ENCODE results near the gene DUSP15. TPM values are rescaled to one million over a fixed set of nuclear protein-coding genes. Genes with fewer than 3 reads are reported as not detected.
"Not testable (repeated sequence)": the region's sequence is repeated elsewhere in the genome, so short reads cannot be mapped to it uniquely, and the experiment has no call there.

DUSP15 gene
- total RNA-seq, 1 donor from 2014 or later: 2.8 TPM

GRCh38 chr20:31822421-31823330, 47.7 kb downstream of the DUSP15 start:
- DNase-seq (ENCODE audit: low spot score): peak; percentile 69

GRCh38 chr20:31821427-31821826, 48.9 kb downstream of the DUSP15 start:
- DNase-seq (ENCODE audit: low spot score): no peak

GRCh38 chr20:31820228-31820627, 50.1 kb downstream of the DUSP15 start:
- no peak for DNase-seq (ENCODE audit: low spot score)

GRCh38 chr20:31819083-31819784, 51.1 kb downstream of the DUSP15 start, which contains the start of gene MYLK2:
Gene MYLK2, plus strand, starts transcription at chr20:31819356. Its CDS starts 225 bp downstream, at chr20:31819581.
- no peak for DNase-seq (ENCODE audit: low spot score)

- DNase-seq (ENCODE audit: low spot score): no peak
Measured at GRCh38 chr20:31818376-31818908, 51.9 kb downstream of the DUSP15 start.

GRCh38 chr20:31817461-31817860, 52.9 kb downstream of the DUSP15 start:
- no peak for DNase-seq (ENCODE audit: low spot score)

- no peak for DNase-seq (ENCODE audit: low spot score)
Measured at GRCh38 chr20:31816221-31816620, 54.1 kb downstream of the DUSP15 start.

GRCh38 chr20:31815408-31816188, 54.7 kb downstream of the DUSP15 start:
- no peak for DNase-seq (ENCODE audit: low spot score)

GRCh38 chr20:31814142-31814541, 56.2 kb downstream of the DUSP15 start:
- DNase-seq (ENCODE audit: low spot score): not testable (repeated sequence)

- DNase-seq (ENCODE audit: low spot score): no peak
Measured at GRCh38 chr20:31813611-31814010, 56.7 kb downstream of the DUSP15 start.

GRCh38 chr20:31811796-31812728, 58.3 kb downstream of the DUSP15 start:
- no peak for DNase-seq (ENCODE audit: low spot score)

- no peak for DNase-seq (ENCODE audit: low spot score)
Measured at GRCh38 chr20:31811198-31811597, 59.1 kb downstream of the DUSP15 start.

Other genes with a start within 250 kb of the DUSP15 start
- 3.8 TPM for gene COX4I2, start 232.6 kb downstream of the DUSP15 start, total RNA-seq
- 191 TPM for gene BCL2L1, start 147.7 kb downstream of the DUSP15 start, total RNA-seq
- gene TPX2, start 131.2 kb downstream of the DUSP15 start, total RNA-seq: 2.6 TPM
- not detected for gene MYLK2, start 51.2 kb downstream of the DUSP15 start, total RNA-seq
- gene FOXS1, start 24.9 kb downstream of the DUSP15 start, total RNA-seq: 1.6 TPM
- gene TTLL9, start 107 bp upstream of the DUSP15 start, total RNA-seq: 0.29 TPM
- 12.1 TPM for gene PDRG1, start 81.5 kb upstream of the DUSP15 start, total RNA-seq
- gene XKR7, start 97.6 kb upstream of the DUSP15 start, total RNA-seq: not detected
- gene CCM2L, start 139.9 kb upstream of the DUSP15 start, total RNA-seq: 5.6 TPM
- gene HCK, start 181.7 kb upstream of the DUSP15 start, total RNA-seq: 11.7 TPM
- gene TM9SF4, start 239.2 kb upstream of the DUSP15 start, total RNA-seq: 60.7 TPM

Measured in mucosa of gallbladder (tissue), 1 donor.